GM12891 (cell line): Measurements from ENCODE around the gene C3orf20.

Experiments
- POLR2A ChIP-seq: IDR thresholded peaks from 2 replicates; pipeline ENCODE4 v1.6.1; 2011; ENCODE audit warnings: low read depth, low read length, control low read depth
- TAF1 ChIP-seq: IDR thresholded peaks from 2 replicates; pipeline ENCODE4 v1.6.1; 2011; ENCODE audit warnings: low read depth, low read length, control low read depth

- no peak for TF ChIP-seq POLR2A
- no peak for TF ChIP-seq TAF1
Observed at GRCh38 chr3:14632442-14632930, 42.5 kb upstream of the C3orf20 start.
